OCI-LY3 (cell line): ENCODE results near the gene SUV39H1.

ENCODE experiments used
- H2AFZ ChIP-seq: fragments of 200-600, 300-600 bp; shearing (Covaris generic); 2 replicates; pipeline ENCODE4 v1.6.0; 2014; ENCODE audit warnings: antibody characterized with exemption, low read depth, low read length
- H3K27ac ChIP-seq: fragments of 200-600, 300-600 bp; sonication (generic); 2 replicates; pipeline ENCODE4 v1.5.1; 2014; ENCODE audit warnings: mild to moderate bottlenecking, low read length, moderate library complexity, mixed read lengths
- H3K27me3 ChIP-seq: fragments of 200-600, 300-600 bp; sonication (generic); 2 replicates; pipeline ENCODE4 v1.6.1; 2014; ENCODE audit warnings: low read depth, low read length, mixed read lengths
- H3K36me3 ChIP-seq: fragments of 200-600, 300-600 bp; sonication (generic); replicated peaks from 2 replicates; pipeline ENCODE3; 2014; ENCODE audit warnings: low read depth, low read length, mixed read lengths
- H3K4me1 ChIP-seq: fragments of 300-600, 200-600 bp; sonication (generic); 2 replicates; pipeline ENCODE4 v1.6.1; 2014; ENCODE audit warnings: low read length, mixed read lengths
- H3K4me2 ChIP-seq: fragments of 200-600, 300-600 bp; sonication (generic); 2 replicates; pipeline ENCODE4 v1.6.1; 2014; ENCODE audit warnings: low read length, mixed read lengths
- H3K4me3 ChIP-seq: fragments of 300-600, 200-600 bp; sonication (generic); 2 replicates; pipeline ENCODE4 v1.5.1; 2014; ENCODE audit warnings: antibody characterized with exemption, mild to moderate bottlenecking, low read length, moderate library complexity
- H3K79me2 ChIP-seq: fragments of 300-600, 200-600 bp; shearing (Covaris generic); 2 replicates; pipeline ENCODE4 v1.6.1; 2014; ENCODE audit warnings: mild to moderate bottlenecking, low read length, mixed read lengths
- H3K9ac ChIP-seq: fragments of 300-600, 200-600 bp; shearing (Covaris generic); 2 replicates; pipeline ENCODE4 v1.6.0; 2014; ENCODE audit warnings: mild to moderate bottlenecking, low read length, moderate library complexity
- H3K9me3 ChIP-seq: fragments of 200-600, 300-600 bp; shearing (Covaris generic); 2 replicates; pipeline ENCODE4 v1.6.1; 2014; ENCODE audit warnings: low read length, mixed read lengths; ENCODE audit not compliant: insufficient read depth
- H4K20me1 ChIP-seq: fragments of 200-600, 300-600 bp; sonication (generic); 2 replicates; pipeline ENCODE4 v1.6.1; 2016; ENCODE audit warnings: low read length, mixed read lengths; ENCODE audit not compliant: insufficient read depth
- CTCF ChIP-seq: fragments of 200-600, 300-600 bp; sonication (generic); IDR thresholded peaks from 2 replicates; pipeline ENCODE4 v1.5.1; 2014; ENCODE audit warnings: antibody characterized with exemption, low read length, low read depth
- EZH2phosphoT487 ChIP-seq: fragments of 200-600 bp; shearing (Covaris generic); IDR thresholded peaks from 2 replicates; pipeline ENCODE4 v1.6.1; 2018; ENCODE audit warnings: antibody characterized with exemption, mixed run types, low read depth

The SUV39H1 gene

GRCh38 chrX:48694776-48695533, 1.6 kb upstream of the SUV39H1 start:
- Histone ChIP-seq H2AFZ (0 out of 2 replicates have a peak overlapping the region, but pooled peaks have one; percentile 46), H3K4me3 (peak overlapping the region; percentile 100), H3K36me3 (peaks cover 11% of the 10 kb centered on the region), H3K27ac (no peak overlapping the region), H3K27me3 (no peaks in the 10 kb centered on the region), H4K20me1 (no peaks in the 10 kb centered on the region), H3K9me3 (no peaks in the 10 kb centered on the region), H3K79me2 (peaks cover 38% of the 10 kb centered on the region), H3K4me1 (peaks cover 14% of the 10 kb centered on the region), H3K4me2 (peak overlapping the region; percentile 100), H3K9ac (peak overlapping the region; percentile 91; the same call in 1 of the 2 replicates)
- TF ChIP-seq EZH2phosphoT487: no peak
- TF ChIP-seq CTCF: no peak

- Histone ChIP-seq H3K4me1 (peaks cover 14% of the 10 kb centered on the region), H3K4me3 (peak overlapping the region; percentile 100), H2AFZ (0 out of 2 replicates have a peak overlapping the region, but pooled peaks have one; percentile 46), H3K27ac (no peak overlapping the region), H3K27me3 (no peaks in the 10 kb centered on the region), H4K20me1 (no peaks in the 10 kb centered on the region), H3K9ac (peak overlapping the region; percentile 91), H3K79me2 (peaks cover 42% of the 10 kb centered on the region), H3K9me3 (no peaks in the 10 kb centered on the region), H3K4me2 (peak overlapping the region; percentile 100), H3K36me3 (peaks cover 16% of the 10 kb centered on the region)
- no peak for TF ChIP-seq CTCF
- TF ChIP-seq EZH2phosphoT487: no peak
Observed at GRCh38 chrX:48695534-48695896, 1.0 kb upstream of the SUV39H1 start.

GRCh38 chrX:48695925-48696300, 621 bp upstream of the SUV39H1 start:
- peak overlapping the region; percentile 100 for H3K4me3 ChIP-seq
- TF ChIP-seq EZH2phosphoT487 (no peak), CTCF (no peak)
- H3K4me1 ChIP-seq: peaks cover 14% of the 10 kb centered on the region
- no peaks in the 10 kb centered on the region for H3K9me3 ChIP-seq
- peak overlapping the region; percentile 100 for H3K4me2 ChIP-seq
- peaks cover 46% of the 10 kb centered on the region for H3K79me2 ChIP-seq
- peak overlapping the region; percentile 74; the same call in 1 of the 2 replicates for H2AFZ ChIP-seq
- no peaks in the 10 kb centered on the region for H3K27me3 ChIP-seq
- peaks cover 20% of the 10 kb centered on the region for H3K36me3 ChIP-seq
- peak overlapping the region; percentile 91 for H3K9ac ChIP-seq
- H3K27ac ChIP-seq: peak overlapping the region; percentile 46
- no peaks in the 10 kb centered on the region for H4K20me1 ChIP-seq

- Histone ChIP-seq H3K9me3 (no peaks in the 10 kb centered on the region), H3K9ac (peak overlapping the region; percentile 91), H3K4me2 (peak overlapping the region; percentile 93), H2AFZ (0 out of 2 replicates have a peak overlapping the region, but pooled peaks have one; percentile 30), H3K79me2 (peaks cover 52% of the 10 kb centered on the region), H3K27ac (peak overlapping the region; percentile 67), H3K4me3 (peak overlapping the region; percentile 100), H3K4me1 (peaks cover 14% of the 10 kb centered on the region), H3K36me3 (peaks cover 25% of the 10 kb centered on the region), H3K27me3 (no peaks in the 10 kb centered on the region), H4K20me1 (no peaks in the 10 kb centered on the region)
- TF ChIP-seq CTCF: no peak
- TF ChIP-seq EZH2phosphoT487: no peak
Observed at GRCh38 chrX:48696909-48697727, 584 bp downstream of the SUV39H1 start.
